HEK293T (cell line): ENCODE data around the gene TPM1.
"Not testable (repeated sequence)": the region's sequence is repeated elsewhere in the genome, so short reads cannot be mapped to it uniquely, and the experiment has no call there.

Experiments used
- CTCF ChIA-PET: fragments of 350-600 bp; formaldehyde crosslinking; extraction: SDS; loops from one replicate; lab custom pipeline; 2021; ENCODE audit warnings: antibody characterized with exemption, inconsistent platforms; lab: Yijun Ruan, JAX
- POLR2A ChIA-PET: fragments of 350-600 bp; formaldehyde crosslinking; extraction: SDS; loops from one replicate; lab custom pipeline; 2020; ENCODE audit warnings: antibody characterized with exemption, inconsistent platforms; lab: Yijun Ruan, JAX
- DNase-seq: peaks from one replicate; pipeline ENCODE4 v3.0.0; 2012; ENCODE audit warnings: mixed read lengths; ENCODE audit errors: extremely low spot score
- ARNT ChIP-seq: fragments of 450-650 bp; IDR thresholded peaks from 2 replicates; pipeline ENCODE4 v1.6.1; 2017; ENCODE audit warnings: mild to moderate bottlenecking
- BHLHE40 ChIP-seq: fragments of 450-650 bp; IDR thresholded peaks from 2 replicates; pipeline ENCODE4 v1.6.1; 2016; ENCODE audit warnings: mild to moderate bottlenecking, moderate library complexity, borderline replicate concordance
- CTBP1 ChIP-seq: fragments of 450-650 bp; IDR thresholded peaks from 2 replicates; pipeline ENCODE4 v1.6.1; 2016; ENCODE audit warnings: borderline replicate concordance
- ELF4 ChIP-seq: fragments of 450-650 bp; IDR thresholded peaks from 2 replicates; pipeline ENCODE4 v1.6.1; 2017; ENCODE audit warnings: antibody characterized with exemption
- FOXA1 ChIP-seq: fragments of 450-650 bp; IDR thresholded peaks from 2 replicates; pipeline ENCODE4 v1.6.1; 2016; ENCODE audit warnings: mild to moderate bottlenecking
- FOXK2 ChIP-seq: fragments of 450-650 bp; IDR thresholded peaks from 2 replicates; pipeline ENCODE4 v1.6.1; 2016; ENCODE audit warnings: mild to moderate bottlenecking
- FOXM1 ChIP-seq: fragments of 450-650 bp; IDR thresholded peaks from 2 replicates; pipeline ENCODE4 v1.6.1; 2017; ENCODE audit warnings: mild to moderate bottlenecking, borderline replicate concordance
- HDGF ChIP-seq: fragments of 450-650 bp; IDR thresholded peaks from 2 replicates; pipeline ENCODE4 v1.6.1; 2017; ENCODE audit warnings: antibody characterized with exemption, borderline replicate concordance
- L3MBTL2 ChIP-seq: fragments of 450-650 bp; conservative IDR thresholded peaks from 2 replicates; pipeline ENCODE4 v1.6.1; 2016; ENCODE audit warnings: mild to moderate bottlenecking
- LEF1 ChIP-seq: fragments of 450-650 bp; IDR thresholded peaks from 2 replicates; pipeline ENCODE4 v1.6.1; 2017; ENCODE audit warnings: mild to moderate bottlenecking, borderline replicate concordance
- NFRKB ChIP-seq: fragments of 450-650 bp; IDR thresholded peaks from 2 replicates; pipeline ENCODE4 v1.6.1; 2016; ENCODE audit warnings: mild to moderate bottlenecking, moderate library complexity
- SP1 ChIP-seq: fragments of 450-650 bp; IDR thresholded peaks from 2 replicates; pipeline ENCODE4 v1.6.1; 2017
- SUZ12 ChIP-seq: fragments of 450-650 bp; IDR thresholded peaks from 2 replicates; pipeline ENCODE4 v1.6.1; 2016; ENCODE audit warnings: mild to moderate bottlenecking
- TARDBP ChIP-seq: fragments of 450-650 bp; IDR thresholded peaks from 2 replicates; pipeline ENCODE4 v1.6.1; 2016
- ZNF384 ChIP-seq: fragments of 450-650 bp; IDR thresholded peaks from 2 replicates; pipeline ENCODE4 v1.6.1; 2016
- TF ChIP-seq, protein P1 (sequence below): fragments of 450-650 bp; IDR thresholded peaks from 2 replicates; pipeline ENCODE4 v1.6.1; 2016

Gene TPM1

DNA sequence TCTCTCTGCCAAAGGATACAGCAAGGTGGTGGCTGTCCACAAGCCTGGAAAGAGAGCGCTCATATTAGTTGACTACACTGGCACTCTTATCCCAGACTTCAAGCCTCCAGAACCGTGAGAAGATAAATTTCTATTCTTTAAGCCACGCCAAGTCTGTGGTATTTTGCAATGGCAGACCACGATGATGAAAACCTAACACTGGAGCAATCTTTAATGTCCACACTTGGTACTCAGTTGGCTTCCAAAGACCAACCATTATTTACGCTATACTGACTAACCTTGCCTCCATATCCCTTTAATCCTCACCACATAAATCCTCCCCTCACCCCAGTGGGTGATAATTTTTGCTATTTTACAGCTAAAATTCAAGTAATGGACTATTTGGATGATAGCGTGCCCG lies 62.2 kb downstream of the TPM1 start:
- POLR2A ChIA-PET = no interaction called here

GRCh38 chr15:63105354-63105753 lies 62.8 kb downstream of the TPM1 start:
- CTCF ChIA-PET, DNase-seq, POLR2A ChIA-PET: not testable (repeated sequence)

More for the DNA sequence above, 62.2 kb downstream of the TPM1 start:
- TF ChIP-seq BHLHE40 = no peak
- TF ChIP-seq CTBP1 = no peak
- TF ChIP-seq ARNT = no peak
- no peak for TF ChIP-seq SP1
- TF ChIP-seq, protein P1, sequence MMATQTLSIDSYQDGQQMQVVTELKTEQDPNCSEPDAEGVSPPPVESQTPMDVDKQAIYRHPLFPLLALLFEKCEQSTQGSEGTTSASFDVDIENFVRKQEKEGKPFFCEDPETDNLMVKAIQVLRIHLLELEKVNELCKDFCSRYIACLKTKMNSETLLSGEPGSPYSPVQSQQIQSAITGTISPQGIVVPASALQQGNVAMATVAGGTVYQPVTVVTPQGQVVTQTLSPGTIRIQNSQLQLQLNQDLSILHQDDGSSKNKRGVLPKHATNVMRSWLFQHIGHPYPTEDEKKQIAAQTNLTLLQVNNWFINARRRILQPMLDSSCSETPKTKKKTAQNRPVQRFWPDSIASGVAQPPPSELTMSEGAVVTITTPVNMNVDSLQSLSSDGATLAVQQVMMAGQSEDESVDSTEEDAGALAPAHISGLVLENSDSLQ = no peak
- TF ChIP-seq HDGF = no peak
- TF ChIP-seq FOXA1 = no peak
- no peak for TF ChIP-seq ELF4
- TF ChIP-seq SUZ12 = no peak
- TF ChIP-seq TARDBP = no peak
- no peak for TF ChIP-seq FOXM1
- TF ChIP-seq L3MBTL2 = no peak
- no peak for TF ChIP-seq FOXK2
- TF ChIP-seq ZNF384 = no peak
- TF ChIP-seq LEF1 = no peak
- DNase-seq = no peak
- CTCF ChIA-PET = no interaction called here

GRCh38 chr15:63107895-63108546 lies 65.5 kb downstream of the TPM1 start:
- TF ChIP-seq FOXM1 (no peak), FOXK2 (no peak), SUZ12 (no peak), SP1 (no peak), HDGF (no peak), FOXA1 (no peak), ARNT (no peak), BHLHE40 (no peak), ELF4 (no peak), NFRKB (no peak)
- TF ChIP-seq, protein P1 = no peak
- CTCF ChIA-PET = no interaction called here
- DNase-seq = no peak
- POLR2A ChIA-PET = no interaction called here

GRCh38 chr15:63109498-63109897 lies 67.0 kb downstream of the TPM1 start:
- no peak for TF ChIP-seq TARDBP
- no peak for TF ChIP-seq NFRKB
- no peak for TF ChIP-seq L3MBTL2
- TF ChIP-seq CTBP1 = no peak
- no peak for TF ChIP-seq ARNT
- TF ChIP-seq SUZ12 = no peak
- no peak for TF ChIP-seq LEF1
- no peak for TF ChIP-seq FOXA1
- no peak for TF ChIP-seq FOXK2
- no peak for TF ChIP-seq ZNF384
- TF ChIP-seq SP1 = no peak
- TF ChIP-seq HDGF = no peak
- TF ChIP-seq, protein P1 = no peak
- no peak for TF ChIP-seq BHLHE40
- TF ChIP-seq ELF4 = no peak
- DNase-seq = no peak
- POLR2A ChIA-PET = no interaction called here
- CTCF ChIA-PET = no interaction called here

DNA sequence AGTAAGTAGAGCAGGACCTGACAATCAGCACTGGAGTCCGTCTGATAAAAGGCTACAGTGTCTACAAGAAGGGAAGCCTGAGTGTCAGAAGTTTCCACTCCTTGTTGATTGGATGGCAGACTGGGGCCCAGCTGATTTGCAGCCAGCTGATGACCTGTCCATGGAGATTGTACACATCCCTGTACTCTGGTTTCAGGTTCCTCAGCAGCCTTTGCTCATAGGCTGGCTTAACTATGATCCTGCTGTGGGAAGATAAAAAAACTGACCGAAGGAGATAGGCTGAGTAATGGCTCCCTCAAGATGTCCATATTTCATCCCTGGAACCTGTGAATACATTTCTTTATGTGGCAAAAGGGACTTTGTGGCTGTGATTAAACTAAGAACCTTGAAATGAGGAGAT lies 67.4 kb downstream of the TPM1 start:
- no peak for DNase-seq
- POLR2A ChIA-PET = no interaction called here
- CTCF ChIA-PET = no interaction called here
- TF ChIP-seq HDGF (no peak), SUZ12 (no peak), LEF1 (no peak), L3MBTL2 (no peak), NFRKB (no peak), ARNT (no peak), ELF4 (no peak), SP1 (no peak), ZNF384 (no peak), FOXM1 (no peak), FOXK2 (no peak)
- TF ChIP-seq, protein P1 = no peak

DNA sequence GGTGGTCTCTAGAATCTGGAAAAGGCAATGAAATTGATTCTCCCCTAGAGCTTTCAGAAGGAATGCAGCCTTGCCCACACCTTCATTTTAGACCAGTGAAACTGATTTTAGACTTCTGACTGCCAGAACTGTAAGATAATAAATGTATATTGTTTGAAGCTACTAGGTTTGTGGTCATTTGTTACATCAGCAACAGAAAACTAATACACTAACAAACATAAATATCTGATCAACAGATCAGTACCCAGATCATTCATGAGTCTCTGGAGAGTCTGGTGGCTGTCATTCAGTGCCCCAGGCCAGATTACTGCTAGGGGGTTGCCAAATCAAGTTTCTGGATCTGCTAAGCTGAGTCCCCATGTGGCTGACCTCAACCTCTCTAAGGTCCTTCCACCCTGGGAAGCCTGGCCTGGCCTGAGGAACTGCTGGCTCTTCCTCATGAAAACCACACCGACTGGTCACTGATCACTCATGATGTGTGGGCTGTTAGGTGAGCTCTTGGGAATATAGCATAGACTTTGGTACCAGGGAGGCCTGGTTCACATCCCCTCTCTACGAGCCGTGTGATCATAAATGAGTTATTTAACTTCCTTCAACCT lies 68.0 kb downstream of the TPM1 start:
- POLR2A ChIA-PET = no interaction called here
- CTCF ChIA-PET = no interaction called here
- no peak for DNase-seq
- no peak for TF ChIP-seq HDGF
- no peak for TF ChIP-seq NFRKB
- no peak for TF ChIP-seq ARNT
- no peak for TF ChIP-seq TARDBP
- TF ChIP-seq BHLHE40 = no peak
- no peak for TF ChIP-seq ZNF384
- no peak for TF ChIP-seq L3MBTL2
- no peak for TF ChIP-seq FOXA1
- no peak for TF ChIP-seq CTBP1
- TF ChIP-seq FOXK2 = no peak
- TF ChIP-seq SUZ12 = no peak
- no peak for TF ChIP-seq ELF4
- no peak for TF ChIP-seq SP1
